COLO668 (cell line): ENCODE measurements around the gene FFAR1.

ENCODE experiments used
- DNase-seq: peaks from one replicate; lab custom pipeline; 2025; ENCODE audit not compliant: unreplicated experiment; lab: John Stamatoyannopoulos, UW

FFAR1 gene

DNA sequence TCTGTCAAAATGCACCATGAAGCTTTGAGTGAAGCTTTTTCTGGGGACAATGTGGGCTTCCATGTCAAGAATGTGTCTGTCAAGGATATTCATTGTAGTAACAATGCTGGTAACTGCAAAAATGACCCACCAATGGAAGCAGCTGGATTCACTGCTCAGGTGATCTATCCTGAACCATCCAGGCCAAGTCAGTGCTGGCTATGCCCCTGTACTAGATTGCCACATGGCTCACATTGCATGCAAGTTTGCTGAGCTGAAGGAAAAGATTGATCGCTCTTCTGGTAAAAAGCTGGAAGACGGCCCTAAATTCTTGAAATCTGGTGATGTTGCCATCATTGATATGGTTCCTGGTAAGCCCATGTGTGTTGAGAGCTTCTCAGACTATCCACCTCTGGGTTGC lies 35.8 kb downstream of the FFAR1 start:
- no peak for DNase-seq

DNA sequence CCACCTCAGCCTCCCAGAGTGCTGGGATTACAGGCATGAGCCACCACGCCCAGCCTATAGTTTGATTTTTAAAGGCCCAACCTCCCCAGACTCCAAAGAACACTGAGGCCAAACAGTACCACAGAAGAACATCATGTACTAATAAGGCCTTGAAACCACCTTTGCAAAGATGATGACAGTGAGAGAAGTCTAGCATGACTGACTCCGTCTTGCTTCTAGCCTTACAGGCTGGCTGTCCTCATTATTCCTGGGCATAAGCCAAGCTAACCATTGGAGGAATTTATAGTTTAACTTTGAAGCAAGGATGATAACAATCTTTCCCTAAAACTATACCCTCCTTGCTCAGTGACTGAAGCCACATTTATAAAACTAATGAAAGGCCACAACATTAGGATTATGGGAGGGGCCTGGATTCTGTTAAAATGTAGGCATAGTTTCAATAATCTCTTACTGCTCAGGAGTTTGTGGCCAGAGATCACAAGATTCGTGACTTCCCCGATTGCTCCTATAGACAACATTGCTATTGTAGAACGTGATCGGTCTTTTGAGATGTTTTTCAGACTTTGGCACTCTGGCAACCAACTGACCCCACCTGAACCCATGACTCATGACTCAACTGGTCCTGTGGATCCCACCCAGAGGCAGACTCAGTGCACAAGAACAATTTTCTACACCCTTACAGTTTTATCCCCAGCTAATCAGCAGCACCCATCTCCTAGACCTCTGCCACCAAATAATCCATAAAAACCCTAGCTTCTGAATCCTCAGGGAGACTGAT lies 40.8 kb downstream of the FFAR1 start:
- no peak for DNase-seq

DNA sequence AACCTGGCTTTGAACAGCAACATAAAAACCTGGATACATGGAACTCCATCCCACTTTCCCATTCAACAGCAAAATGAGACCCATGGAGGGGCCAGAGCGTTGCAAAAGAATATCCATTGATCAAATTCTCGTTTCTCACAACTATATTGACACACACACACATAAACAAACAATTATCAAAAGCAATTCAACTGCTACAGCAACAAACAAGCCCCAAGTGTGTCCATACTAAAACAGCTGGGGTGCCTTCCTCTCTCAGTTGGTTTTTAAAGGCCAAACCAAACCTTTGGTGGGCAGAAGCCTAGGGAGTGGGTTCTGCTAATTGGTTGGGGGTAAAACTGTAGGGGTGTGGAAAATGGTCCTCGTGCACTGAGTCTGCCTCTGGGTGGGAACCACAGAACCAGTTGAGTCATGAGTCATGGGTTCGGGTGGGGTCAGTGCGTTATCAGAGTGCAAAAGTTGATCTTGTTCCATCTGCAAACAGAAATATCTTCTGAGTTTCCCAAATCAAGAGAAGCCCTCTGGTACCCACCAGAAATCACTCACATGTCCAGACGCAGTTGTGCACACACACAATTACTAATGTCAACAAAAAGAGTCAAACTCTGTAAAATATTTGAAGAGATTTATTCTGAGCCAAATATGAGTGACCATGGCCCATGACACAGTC lies 41.6 kb downstream of the FFAR1 start:
- no peak for DNase-seq

- no peak for DNase-seq
These were observed 45.3 kb downstream of the FFAR1 start for GRCh38 chr19:35392742-35393715.

DNA sequence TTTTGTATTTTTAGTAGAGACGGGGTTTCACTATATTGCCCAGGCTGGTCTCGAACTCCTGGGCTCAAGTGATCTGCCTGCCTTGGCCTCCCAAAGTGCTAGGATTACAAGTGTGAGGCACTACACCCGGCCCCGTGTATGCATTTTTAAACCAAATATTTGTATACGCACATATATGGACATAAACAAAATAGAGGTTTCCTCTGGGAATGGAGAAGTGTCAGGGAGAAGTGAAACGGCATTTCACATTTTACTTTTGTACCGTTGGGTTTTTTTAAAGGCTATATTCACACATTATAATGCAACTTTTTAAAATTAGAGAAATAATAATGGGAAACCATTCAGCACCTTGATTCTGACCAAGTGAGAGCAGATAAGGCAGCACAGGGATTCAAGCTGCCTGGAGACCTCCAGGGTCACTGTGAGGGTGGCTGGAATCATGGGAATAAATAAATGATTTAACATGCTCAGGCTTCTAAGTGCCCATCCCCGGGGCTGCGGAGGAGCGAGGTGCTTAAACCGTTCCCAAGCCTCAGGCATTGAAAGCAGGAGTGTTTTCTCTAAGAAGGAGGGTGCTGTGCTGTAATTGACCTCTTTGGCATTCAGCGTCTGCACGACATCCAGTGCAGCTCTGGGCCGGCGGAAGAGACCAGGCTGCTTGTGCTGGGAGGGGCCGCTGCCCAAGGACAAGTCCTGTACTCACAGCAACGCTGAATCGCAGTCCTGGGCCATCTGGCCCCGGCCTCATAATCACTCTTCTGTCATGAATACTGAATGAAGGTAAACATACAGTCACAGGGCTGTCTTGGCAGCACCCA lies 47.9 kb downstream of the FFAR1 start:
- DNase-seq: peak; percentile 12

DNA sequence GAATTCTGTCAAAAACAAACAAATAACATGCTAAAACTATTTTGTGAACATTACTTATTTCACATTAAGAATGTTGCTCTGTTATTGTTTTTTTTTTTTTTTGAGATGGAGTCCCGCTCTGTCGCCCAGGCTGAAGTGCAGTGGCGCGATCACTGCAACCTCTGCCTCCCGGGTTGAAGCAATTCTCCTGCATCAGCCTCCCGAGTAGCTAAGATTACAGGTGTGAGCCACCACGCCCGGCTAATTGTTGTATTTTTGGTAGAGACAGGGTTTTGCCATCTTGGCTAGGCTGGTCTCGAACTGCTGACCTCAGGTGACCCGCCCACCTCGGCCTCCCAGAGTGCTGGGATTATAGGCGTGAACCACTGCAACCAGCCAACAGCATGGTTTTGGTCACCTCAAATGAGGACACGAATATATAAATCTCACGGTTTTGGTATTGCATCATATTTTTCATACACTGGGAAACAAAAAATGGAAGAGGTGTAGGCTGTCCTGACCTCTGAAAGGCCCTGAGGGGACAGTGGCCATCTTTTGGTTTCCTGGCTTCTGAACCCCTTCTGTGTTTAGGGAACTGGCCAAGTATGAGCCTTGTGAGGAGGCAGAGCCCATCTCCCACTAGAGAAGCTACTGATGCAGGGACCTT lies 48.7 kb downstream of the FFAR1 start:
- DNase-seq: no peak

- DNase-seq: no peak
These were observed 49.4 kb downstream of the FFAR1 start for GRCh38 chr19:35397064-35397463.
